Neural cell (in vitro differentiated cells): ENCODE measurements around the gene FAM204A. TPM values are rescaled to one million over a fixed set of nuclear protein-coding genes. Genes with fewer than 3 reads are reported as not detected.

ENCODE experiments used
- H2AFZ ChIP-seq: fragments of 200-600, 300-800 bp; sonication (generic), shearing (Covaris generic); 2 replicates; pipeline ENCODE4 v1.6.0; 2014; ENCODE audit warnings: low read depth, mild to moderate bottlenecking, antibody characterized with exemption, low read length, moderate library complexity
- H3F3A ChIP-seq: fragments of 200-600 bp; shearing (Covaris generic); 2 replicates; pipeline ENCODE4 v1.6.1; 2016; ENCODE audit warnings: mild to moderate bottlenecking, moderate library complexity, mixed read lengths, antibody characterized with exemption, low read length; ENCODE audit not compliant: insufficient read depth, poor library complexity, severe bottlenecking
- H3K27ac ChIP-seq: fragments of 200-600, 300-800 bp; sonication (generic), shearing (Covaris generic); 2 replicates; pipeline ENCODE4 v1.5.1; 2014; ENCODE audit warnings: mild to moderate bottlenecking, low read length, moderate library complexity
- H3K27me3 ChIP-seq: fragments of 300-800, 200-600 bp; sonication (generic), shearing (Covaris generic); 2 replicates; pipeline ENCODE4 v1.6.0; 2014; ENCODE audit warnings: mild to moderate bottlenecking, low read depth, low read length, moderate library complexity; ENCODE audit not compliant: insufficient read depth
- H3K36me3 ChIP-seq: fragments of 300-800, 200-600 bp; sonication (generic), shearing (Covaris generic); 2 replicates; pipeline ENCODE4 v1.5.1; 2014; ENCODE audit warnings: mild to moderate bottlenecking, antibody characterized with exemption, low read length, moderate library complexity; ENCODE audit not compliant: insufficient read depth
- H3K4me2 ChIP-seq: fragments of 300-800, 200-600 bp; sonication (generic), shearing (Covaris generic); 2 replicates; pipeline ENCODE4 v1.6.0; 2014; ENCODE audit warnings: mild to moderate bottlenecking, low read length
- H3K4me3 ChIP-seq: fragments of 300-800, 200-600 bp; sonication (generic), shearing (Covaris generic); 2 replicates; pipeline ENCODE4 v1.5.1; 2014; ENCODE audit warnings: mild to moderate bottlenecking, low read length, moderate library complexity
- H3K79me2 ChIP-seq: fragments of 200-600 bp; shearing (Covaris generic); replicated peaks from 2 replicates; pipeline ENCODE4 v1.6.0; 2014; ENCODE audit warnings: mild to moderate bottlenecking, low read length, moderate library complexity; ENCODE audit not compliant: insufficient read depth
- H3K9ac ChIP-seq: fragments of 300-800, 200-600 bp; sonication (generic), shearing (Covaris generic); 2 replicates; pipeline ENCODE4 v1.6.1; 2016; ENCODE audit warnings: mild to moderate bottlenecking, low read length, mixed read lengths
- H3K9me2 ChIP-seq: fragments of 200-600 bp; shearing (Covaris generic); 2 replicates; pipeline ENCODE4 v1.6.1; 2016; ENCODE audit warnings: mild to moderate bottlenecking, low read length, mixed read lengths; ENCODE audit not compliant: insufficient read depth
- H3K9me3 ChIP-seq: fragments of 200-600, 300-800 bp; sonication (generic), shearing (Covaris generic); 2 replicates; pipeline ENCODE4 v1.6.1; 2016; ENCODE audit warnings: mild to moderate bottlenecking, mixed run types, low read length, moderate library complexity, mixed read lengths
- H4K20me1 ChIP-seq: fragments of 200-600 bp; shearing (Covaris generic); 2 replicates; pipeline ENCODE4 v1.6.1; 2016; ENCODE audit warnings: mild to moderate bottlenecking, mixed run types; ENCODE audit not compliant: insufficient read depth
- EP300 ChIP-seq: fragments of 450-650 bp; conservative IDR thresholded peaks from 2 replicates; pipeline ENCODE4 v1.6.1; 2014; ENCODE audit warnings: antibody characterized with exemption, mild to moderate bottlenecking, moderate library complexity; ENCODE audit not compliant: poor library complexity, severe bottlenecking
- EZH2 ChIP-seq: fragments of 200-600, 300-800 bp; shearing (Covaris generic), sonication (generic); IDR thresholded peaks from 2 replicates; pipeline ENCODE4 v1.6.1; 2014; ENCODE audit warnings: antibody characterized with exemption, low read length, borderline replicate concordance, mild to moderate bottlenecking; ENCODE audit not compliant: insufficient read depth, poor library complexity, severe bottlenecking
- MXI1 ChIP-seq: fragments of 450-650 bp; conservative IDR thresholded peaks from 2 replicates; pipeline ENCODE4 v1.6.1; 2014; ENCODE audit warnings: antibody characterized with exemption, mild to moderate bottlenecking; ENCODE audit not compliant: poor library complexity, severe bottlenecking
- POLR2AphosphoS5 ChIP-seq: IDR thresholded peaks from 2 replicates; pipeline ENCODE4 v1.6.1; 2012
- RAD21 ChIP-seq: fragments of 450-650 bp; conservative IDR thresholded peaks from 2 replicates; pipeline ENCODE4 v1.6.1; 2014; ENCODE audit warnings: antibody characterized with exemption, mild to moderate bottlenecking, moderate library complexity
- SMC3 ChIP-seq: fragments of 450-650 bp; conservative IDR thresholded peaks from 2 replicates; pipeline ENCODE4 v1.6.1; 2014; ENCODE audit warnings: antibody characterized with exemption, mild to moderate bottlenecking, moderate library complexity; ENCODE audit not compliant: poor library complexity
- TAF1 ChIP-seq: IDR thresholded peaks from 2 replicates; pipeline ENCODE4 v1.6.1; 2012; ENCODE audit warnings: low read depth
- polyA plus RNA-seq: library from polyadenylated mRNA; depleted of rRNA; stranded (reverse); fragments of >200 nt; gene quantifications from 2 replicates; pipeline ENCODE4 v1.2.3, GENCODE V29; 2014
- TF ChIP-seq, protein P1 (sequence below): IDR thresholded peaks from 2 replicates; pipeline ENCODE4 v1.6.1; 2012; ENCODE audit warnings: borderline replicate concordance
- TF ChIP-seq, protein P2 (sequence below): fragments of 450-650 bp; IDR thresholded peaks from 2 replicates; pipeline ENCODE4 v1.5.1; 2014; ENCODE audit warnings: antibody characterized with exemption, mild to moderate bottlenecking, moderate library complexity; ENCODE audit not compliant: poor library complexity, severe bottlenecking

Gene FAM204A
- polyA plus RNA-seq, 1 donor from 2014 or later = 202 TPM

DNA sequence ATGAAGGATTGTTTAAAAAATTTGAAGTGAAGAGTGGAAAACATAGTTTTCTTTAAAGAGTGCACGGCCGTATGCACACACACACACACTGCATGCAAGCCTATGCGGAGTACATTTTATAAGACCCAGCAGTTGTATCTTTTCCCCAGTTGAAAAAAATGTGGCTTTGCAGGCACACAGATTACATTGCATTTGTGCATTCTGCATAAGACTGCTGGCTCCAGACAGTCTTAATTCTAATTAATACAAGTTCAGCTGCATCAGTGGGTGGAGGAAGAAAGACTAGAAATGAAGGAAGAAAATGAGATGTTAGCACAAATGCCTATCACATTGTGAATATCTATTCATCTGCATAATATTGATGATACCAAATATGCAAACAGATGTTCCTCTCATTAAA lies 79.6 kb downstream of the FAM204A start:
- H3K9ac ChIP-seq = no peak overlapping the region
- no peaks in the 10 kb centered on the region for H3K9me3 ChIP-seq
- H4K20me1 ChIP-seq = no peaks in the 10 kb centered on the region
- H3F3A ChIP-seq = no peaks in the 10 kb centered on the region
- no peak for TF ChIP-seq POLR2AphosphoS5
- TF ChIP-seq, protein P1, sequence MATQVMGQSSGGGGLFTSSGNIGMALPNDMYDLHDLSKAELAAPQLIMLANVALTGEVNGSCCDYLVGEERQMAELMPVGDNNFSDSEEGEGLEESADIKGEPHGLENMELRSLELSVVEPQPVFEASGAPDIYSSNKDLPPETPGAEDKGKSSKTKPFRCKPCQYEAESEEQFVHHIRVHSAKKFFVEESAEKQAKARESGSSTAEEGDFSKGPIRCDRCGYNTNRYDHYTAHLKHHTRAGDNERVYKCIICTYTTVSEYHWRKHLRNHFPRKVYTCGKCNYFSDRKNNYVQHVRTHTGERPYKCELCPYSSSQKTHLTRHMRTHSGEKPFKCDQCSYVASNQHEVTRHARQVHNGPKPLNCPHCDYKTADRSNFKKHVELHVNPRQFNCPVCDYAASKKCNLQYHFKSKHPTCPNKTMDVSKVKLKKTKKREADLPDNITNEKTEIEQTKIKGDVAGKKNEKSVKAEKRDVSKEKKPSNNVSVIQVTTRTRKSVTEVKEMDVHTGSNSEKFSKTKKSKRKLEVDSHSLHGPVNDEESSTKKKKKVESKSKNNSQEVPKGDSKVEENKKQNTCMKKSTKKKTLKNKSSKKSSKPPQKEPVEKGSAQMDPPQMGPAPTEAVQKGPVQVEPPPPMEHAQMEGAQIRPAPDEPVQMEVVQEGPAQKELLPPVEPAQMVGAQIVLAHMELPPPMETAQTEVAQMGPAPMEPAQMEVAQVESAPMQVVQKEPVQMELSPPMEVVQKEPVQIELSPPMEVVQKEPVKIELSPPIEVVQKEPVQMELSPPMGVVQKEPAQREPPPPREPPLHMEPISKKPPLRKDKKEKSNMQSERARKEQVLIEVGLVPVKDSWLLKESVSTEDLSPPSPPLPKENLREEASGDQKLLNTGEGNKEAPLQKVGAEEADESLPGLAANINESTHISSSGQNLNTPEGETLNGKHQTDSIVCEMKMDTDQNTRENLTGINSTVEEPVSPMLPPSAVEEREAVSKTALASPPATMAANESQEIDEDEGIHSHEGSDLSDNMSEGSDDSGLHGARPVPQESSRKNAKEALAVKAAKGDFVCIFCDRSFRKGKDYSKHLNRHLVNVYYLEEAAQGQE = no peak
- TF ChIP-seq MXI1 = no peak
- TF ChIP-seq RAD21 = no peak
- TF ChIP-seq, protein P2, sequence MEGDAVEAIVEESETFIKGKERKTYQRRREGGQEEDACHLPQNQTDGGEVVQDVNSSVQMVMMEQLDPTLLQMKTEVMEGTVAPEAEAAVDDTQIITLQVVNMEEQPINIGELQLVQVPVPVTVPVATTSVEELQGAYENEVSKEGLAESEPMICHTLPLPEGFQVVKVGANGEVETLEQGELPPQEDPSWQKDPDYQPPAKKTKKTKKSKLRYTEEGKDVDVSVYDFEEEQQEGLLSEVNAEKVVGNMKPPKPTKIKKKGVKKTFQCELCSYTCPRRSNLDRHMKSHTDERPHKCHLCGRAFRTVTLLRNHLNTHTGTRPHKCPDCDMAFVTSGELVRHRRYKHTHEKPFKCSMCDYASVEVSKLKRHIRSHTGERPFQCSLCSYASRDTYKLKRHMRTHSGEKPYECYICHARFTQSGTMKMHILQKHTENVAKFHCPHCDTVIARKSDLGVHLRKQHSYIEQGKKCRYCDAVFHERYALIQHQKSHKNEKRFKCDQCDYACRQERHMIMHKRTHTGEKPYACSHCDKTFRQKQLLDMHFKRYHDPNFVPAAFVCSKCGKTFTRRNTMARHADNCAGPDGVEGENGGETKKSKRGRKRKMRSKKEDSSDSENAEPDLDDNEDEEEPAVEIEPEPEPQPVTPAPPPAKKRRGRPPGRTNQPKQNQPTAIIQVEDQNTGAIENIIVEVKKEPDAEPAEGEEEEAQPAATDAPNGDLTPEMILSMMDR = no peak
- TF ChIP-seq EP300 = no peak
- TF ChIP-seq EZH2 = no peak
- no peak for TF ChIP-seq TAF1
- TF ChIP-seq SMC3 = no peak
- H3K36me3 ChIP-seq = no peaks in the 10 kb centered on the region
- H3K4me3 ChIP-seq = no peak overlapping the region
- no peaks in the 10 kb centered on the region for H3K9me2 ChIP-seq
- H3K79me2 ChIP-seq = no peaks in the 10 kb centered on the region
- no peak overlapping the region for H2AFZ ChIP-seq
- no peak overlapping the region for H3K4me2 ChIP-seq
- peaks cover 4% of the 10 kb centered on the region for H3K27me3 ChIP-seq
- H3K27ac ChIP-seq = no peak overlapping the region

DNA sequence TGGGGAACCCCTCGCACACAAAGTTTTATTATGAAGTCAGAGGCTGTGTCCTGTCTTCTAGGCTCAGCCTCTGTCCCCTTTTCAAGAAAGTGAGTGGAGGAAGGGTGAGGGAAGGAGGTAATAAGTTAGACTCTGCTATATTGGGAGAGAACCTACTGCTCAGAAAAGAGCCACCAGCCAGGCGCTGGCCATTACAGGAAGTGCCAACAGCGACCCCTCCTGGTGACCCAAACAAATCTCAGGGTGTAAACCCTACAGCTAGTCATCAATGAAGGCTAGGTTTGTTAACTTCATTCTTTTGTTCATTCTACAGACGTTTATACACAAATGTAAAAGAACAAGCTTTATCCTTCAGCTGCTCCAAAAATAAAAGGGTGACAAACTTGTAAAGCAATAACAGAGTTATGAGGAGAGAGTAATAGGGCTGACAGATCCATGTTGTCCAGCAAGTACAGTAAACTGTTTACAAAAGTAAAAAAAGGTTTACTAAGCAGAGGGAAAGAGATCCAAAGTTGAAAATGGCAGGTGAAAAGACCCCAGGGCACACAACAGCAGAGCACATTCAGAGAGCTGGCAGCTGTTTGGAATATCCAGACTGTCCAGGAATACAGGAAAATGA lies 82.7 kb downstream of the FAM204A start:
- Histone ChIP-seq H4K20me1 (no peaks in the 10 kb centered on the region), H2AFZ (no peak overlapping the region), H3K4me3 (no peak overlapping the region), H3K27me3 (peaks cover 4% of the 10 kb centered on the region), H3K9ac (no peak overlapping the region), H3K27ac (no peak overlapping the region), H3K4me2 (no peak overlapping the region), H3K79me2 (no peaks in the 10 kb centered on the region), H3F3A (no peaks in the 10 kb centered on the region), H3K9me2 (no peaks in the 10 kb centered on the region), H3K9me3 (no peaks in the 10 kb centered on the region), H3K36me3 (no peaks in the 10 kb centered on the region)
- no peak for TF ChIP-seq RAD21
- TF ChIP-seq, protein P2 = peak; percentile 59
